Activated T-helper 2 cell treated with anti-CD3 and anti-CD28 coated beads, Interferon-gamma antibody, Interleukin-2, Interleukin-4, amounts not matched to agents 10 μg/mL and 5 μg/mL and 100 μg/mL, durations not matched to agents 14 hours and 24 hours and 36 hours (primary cell): ENCODE data around the gene RER1. TPM values are rescaled to one million over a fixed set of nuclear protein-coding genes. Genes with fewer than 3 reads are reported as not detected.
"Not testable (repeated sequence)": the region's sequence is repeated elsewhere in the genome, so short reads cannot be mapped to it uniquely, and the experiment has no call there.

Experiments used
- DNase-seq: peaks from one replicate; pipeline ENCODE4 v3.0.0; 2021; ENCODE audit warnings: low spot score
- H3K27ac Mint-ChIP-seq: one replicate; pipeline ENCODE4 v1.8.0; 2021; ENCODE audit warnings: mixed read lengths
- H3K27me3 Mint-ChIP-seq: one replicate; pipeline ENCODE4 v1.8.0; 2021; ENCODE audit warnings: low read depth, mixed read lengths
- H3K36me3 Mint-ChIP-seq: one replicate; pipeline ENCODE4 v1.8.0; 2021; ENCODE audit warnings: low read depth, mixed read lengths
- H3K4me1 Mint-ChIP-seq: one replicate; pipeline ENCODE4 v1.8.0; 2021; ENCODE audit warnings: low read depth, mixed read lengths
- H3K4me3 Mint-ChIP-seq: one replicate; pipeline ENCODE4 v1.8.0; 2021; ENCODE audit warnings: low read depth, mild to moderate bottlenecking, moderate library complexity, mixed read lengths
- H3K9me3 Mint-ChIP-seq: one replicate; pipeline ENCODE4 v1.8.0; 2021; ENCODE audit warnings: mixed read lengths
- intact Hi-C: fragments of 100-400 bp; cut with micrococcal nuclease; formaldehyde crosslinking; loops from one replicate; pipeline ENCODE4 v1.15.1; 2023
- total RNA-seq: library from RNA; stranded (reverse); gene quantifications from 2 replicates; pipeline ENCODE4 v1.2.3, GENCODE V29; 2022

Gene RER1
- total RNA-seq, 1 donor from 2014 or later, result 142 TPM

DNA sequence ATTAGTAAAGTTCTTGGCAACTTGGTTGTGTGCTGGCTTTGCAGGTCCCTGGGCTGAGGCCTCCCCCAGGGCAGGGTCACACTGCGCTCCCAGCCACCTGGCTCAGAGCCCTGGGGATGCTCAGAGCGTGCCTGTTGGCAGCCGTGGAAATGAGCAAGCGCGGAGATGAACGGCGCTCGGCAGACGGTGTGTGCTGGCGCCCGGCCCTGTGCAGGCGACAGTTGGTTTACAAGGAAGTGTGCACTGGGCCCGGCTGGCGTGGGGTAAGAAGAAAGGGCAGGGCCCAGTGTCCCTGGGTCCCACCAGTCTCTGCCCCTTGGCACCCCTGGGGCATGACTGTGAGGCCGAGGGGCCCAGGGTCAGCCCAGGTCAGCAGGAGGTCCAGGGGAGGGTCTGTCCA is 46.4 kb downstream of the RER1 start:
- peaks cover 3% of the 10 kb centered on the region for H3K27me3 Mint-ChIP-seq
- H3K4me3 Mint-ChIP-seq, result no peak overlapping the region
- intact Hi-C loops, result no loop called here
- no peaks in the 10 kb centered on the region for H3K9me3 Mint-ChIP-seq
- no peaks in the 10 kb centered on the region for H3K36me3 Mint-ChIP-seq
- no peaks in the 10 kb centered on the region for H3K4me1 Mint-ChIP-seq
- DNase-seq, result no peak
- no peak overlapping the region for H3K27ac Mint-ChIP-seq

DNA sequence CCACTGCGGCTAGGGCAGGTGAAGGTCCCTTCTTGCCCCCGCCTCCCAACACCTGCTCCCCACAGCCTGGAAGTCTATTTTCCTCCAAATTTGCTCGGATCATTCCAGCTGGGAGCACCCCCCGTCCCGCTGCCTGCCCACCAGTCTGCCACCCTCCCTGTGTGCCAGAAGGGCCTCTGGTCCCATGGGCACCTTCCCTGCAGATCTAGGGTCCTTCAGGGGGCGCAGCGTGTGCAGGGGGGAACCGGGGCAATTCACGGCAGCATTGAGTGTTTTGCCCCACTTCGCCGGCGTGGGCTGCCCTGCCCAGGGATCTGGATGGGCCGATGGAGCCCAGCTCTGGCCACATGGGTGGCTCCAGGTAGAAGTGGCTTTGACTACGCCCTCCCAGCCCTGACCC is 47.0 kb downstream of the RER1 start:
- H3K27ac Mint-ChIP-seq, result no peak overlapping the region
- peaks cover 3% of the 10 kb centered on the region for H3K27me3 Mint-ChIP-seq
- no peak for DNase-seq
- H3K4me3 Mint-ChIP-seq, result no peak overlapping the region
- intact Hi-C loops, result no loop called here
- no peaks in the 10 kb centered on the region for H3K9me3 Mint-ChIP-seq
- H3K4me1 Mint-ChIP-seq, result no peaks in the 10 kb centered on the region
- H3K36me3 Mint-ChIP-seq, result no peaks in the 10 kb centered on the region

DNA sequence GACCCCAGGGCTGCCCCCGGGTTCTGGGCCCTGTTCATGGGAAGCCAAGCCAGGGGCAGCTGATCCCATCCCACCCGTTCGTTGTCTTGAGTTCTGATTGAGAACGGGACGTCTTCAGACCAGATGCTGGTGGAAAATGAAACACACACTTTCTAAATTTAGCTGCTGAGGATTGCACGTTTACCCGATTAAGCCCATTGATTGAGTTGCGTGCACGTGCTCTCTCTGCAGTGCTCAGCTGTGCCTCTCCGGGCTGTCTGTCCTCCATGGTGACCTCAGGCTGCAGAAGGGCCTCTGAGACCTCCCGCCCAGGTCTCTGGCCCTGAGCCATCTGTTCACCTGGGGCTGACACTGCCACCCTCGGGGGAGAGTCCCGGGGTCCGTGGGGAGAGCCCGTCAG is 47.7 kb downstream of the RER1 start:
- Mint-ChIP-seq H3K27ac (no peak overlapping the region), H3K36me3 (no peaks in the 10 kb centered on the region), H3K4me3 (no peak overlapping the region), H3K27me3 (peaks cover 3% of the 10 kb centered on the region), H3K4me1 (no peaks in the 10 kb centered on the region), H3K9me3 (no peaks in the 10 kb centered on the region)
- DNase-seq, result no peak
- intact Hi-C loops, result no loop called here

DNA sequence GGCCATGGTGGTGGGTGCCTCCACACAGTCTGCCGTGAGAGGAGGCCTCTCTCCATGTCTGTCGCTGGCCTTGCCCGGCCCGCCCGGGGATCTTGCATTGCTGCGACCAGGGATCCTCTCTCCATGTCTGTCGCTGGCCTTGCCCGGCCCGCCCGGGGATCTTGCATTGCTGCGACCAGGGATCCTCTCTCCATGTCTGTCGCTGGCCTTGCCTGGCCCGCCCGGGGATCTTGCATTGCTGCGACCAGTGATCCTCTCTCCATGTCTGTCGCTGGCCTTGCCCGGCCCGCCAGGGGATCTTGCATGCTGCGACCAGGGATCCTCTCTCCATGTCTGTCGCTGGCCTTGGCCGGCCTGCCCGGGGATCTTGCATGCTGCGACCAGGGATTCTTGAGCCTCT is 48.7 kb downstream of the RER1 start:
- H3K36me3 Mint-ChIP-seq, DNase-seq, H3K27ac Mint-ChIP-seq, H3K4me3 Mint-ChIP-seq, H3K4me1 Mint-ChIP-seq, H3K9me3 Mint-ChIP-seq, intact Hi-C loops, H3K27me3 Mint-ChIP-seq: not testable (repeated sequence)

DNA sequence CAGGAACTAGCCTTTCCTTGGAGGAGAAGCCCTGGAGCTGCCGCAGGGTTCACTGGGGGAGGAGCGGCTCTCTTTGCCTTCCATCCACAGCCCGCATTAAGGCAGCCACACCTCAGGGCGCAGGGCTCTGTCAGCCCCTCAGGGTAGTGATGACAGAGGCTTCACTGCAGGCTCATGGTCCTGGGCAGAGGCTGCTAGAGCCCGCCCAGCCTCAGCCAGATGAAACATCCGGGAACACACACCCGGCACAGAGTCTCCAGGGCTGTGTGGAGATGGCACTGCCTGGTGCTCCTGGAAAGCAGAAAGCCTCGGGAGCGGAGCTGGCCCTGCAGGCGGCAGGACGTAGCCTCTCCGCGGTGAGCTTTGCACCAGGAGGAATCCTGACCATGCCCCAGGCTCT is 50.1 kb downstream of the RER1 start:
- peaks cover 8% of the 10 kb centered on the region for H3K27me3 Mint-ChIP-seq
- H3K27ac Mint-ChIP-seq, result no peak overlapping the region
- H3K4me1 Mint-ChIP-seq, result no peaks in the 10 kb centered on the region
- intact Hi-C loops, result no loop called here
- H3K9me3 Mint-ChIP-seq, result no peaks in the 10 kb centered on the region
- no peak overlapping the region for H3K4me3 Mint-ChIP-seq
- DNase-seq, result no peak
- H3K36me3 Mint-ChIP-seq, result no peaks in the 10 kb centered on the region

DNA sequence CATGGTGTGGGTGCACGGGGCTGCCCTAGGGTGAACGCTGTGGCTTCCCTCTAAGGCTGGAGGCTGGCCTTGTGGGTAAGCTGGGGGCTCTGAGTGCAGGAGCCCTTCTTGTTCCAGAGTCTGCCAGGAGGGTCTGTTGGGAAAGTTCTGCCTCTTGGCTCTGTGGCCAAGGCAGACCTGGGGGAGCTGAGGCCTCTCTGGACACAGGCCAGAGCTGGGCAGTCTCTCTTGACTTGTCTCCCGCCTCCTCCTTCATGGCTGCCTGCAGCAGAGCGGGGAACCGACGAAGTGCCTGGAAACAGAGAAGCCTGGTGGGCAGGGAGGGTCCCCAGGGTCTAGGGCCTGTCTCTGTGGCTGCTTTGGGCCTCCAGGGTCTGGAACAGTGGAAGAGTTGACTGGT is 51.0 kb downstream of the RER1 start:
- Mint-ChIP-seq H3K27me3 (peaks cover 8% of the 10 kb centered on the region), H3K27ac (no peak overlapping the region), H3K4me1 (no peaks in the 10 kb centered on the region), H3K4me3 (no peak overlapping the region), H3K36me3 (no peaks in the 10 kb centered on the region), H3K9me3 (no peaks in the 10 kb centered on the region)
- intact Hi-C loops, result no loop called here
- no peak for DNase-seq

DNA sequence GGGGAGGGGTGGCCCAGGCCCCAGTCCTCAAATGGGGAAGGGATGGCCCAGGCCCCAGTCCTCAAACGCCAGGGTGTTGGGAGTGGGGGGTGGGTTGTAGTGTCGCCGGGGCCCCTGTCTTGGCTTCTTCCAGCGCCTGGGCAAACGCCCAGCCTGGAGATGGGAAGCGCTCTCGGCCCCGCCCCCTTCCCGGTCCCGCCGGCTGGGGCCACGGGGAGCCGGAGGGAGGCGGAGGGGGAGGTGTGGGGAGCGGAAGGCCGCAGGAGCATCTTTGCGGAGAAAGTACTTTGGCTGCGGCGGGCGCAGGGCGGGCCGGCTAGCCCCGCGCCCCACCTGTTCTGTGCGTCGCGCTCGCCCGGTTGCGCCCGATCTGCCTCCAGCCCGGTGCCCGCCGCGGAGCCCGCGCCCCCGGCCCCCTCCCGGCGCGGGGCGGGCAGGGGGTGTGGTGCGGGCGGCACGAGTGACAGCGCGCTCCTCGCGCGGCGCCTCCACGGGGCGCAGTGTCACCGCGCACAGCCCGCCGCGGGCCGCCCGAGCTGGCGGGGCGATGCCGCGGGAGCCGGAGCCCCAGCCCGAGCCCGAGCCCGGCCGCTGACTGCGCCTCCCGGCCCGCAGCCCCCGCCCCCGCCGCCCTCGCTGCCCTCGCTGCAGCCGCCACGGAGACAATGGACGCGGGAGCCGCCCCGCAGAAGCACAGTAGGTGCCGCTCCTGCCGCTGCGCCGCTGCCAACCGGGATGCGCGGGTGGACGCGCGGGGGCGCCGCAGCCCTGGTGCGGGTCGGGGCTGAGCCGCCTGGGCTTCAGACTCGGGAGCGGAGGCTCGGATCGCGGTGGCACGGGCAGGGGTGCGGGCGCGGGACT is 51.9 kb downstream of the RER1 start:
- Mint-ChIP-seq H3K36me3 (no peaks in the 10 kb centered on the region), H3K27me3 (peaks cover 8% of the 10 kb centered on the region), H3K27ac (no peak overlapping the region), H3K4me1 (no peaks in the 10 kb centered on the region), H3K9me3 (no peaks in the 10 kb centered on the region), H3K4me3 (no peak overlapping the region)
- intact Hi-C loops, result no loop called here
- DNase-seq, result no peak

DNA sequence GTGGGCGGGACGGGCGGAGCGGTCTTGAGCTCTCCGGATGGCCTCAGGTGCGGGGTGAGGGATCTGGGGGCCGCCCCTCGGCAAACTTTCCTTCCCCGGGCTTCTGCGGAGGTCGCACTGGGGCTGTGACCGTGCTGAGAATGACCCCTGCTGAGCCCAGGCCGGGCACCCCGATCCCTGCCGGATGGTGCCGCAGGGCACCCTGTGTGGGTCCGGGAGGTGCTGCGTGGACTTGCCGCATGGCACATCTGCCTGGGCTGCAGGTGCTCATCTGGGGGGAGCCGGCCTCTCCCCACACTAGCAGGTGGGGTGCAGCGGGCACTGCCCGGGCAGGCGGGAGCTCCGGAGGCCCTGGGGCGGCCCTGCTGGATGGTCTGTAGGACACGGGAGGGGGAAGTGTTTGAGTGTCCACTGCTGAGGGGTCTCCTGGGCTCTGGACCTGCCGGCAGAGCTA is 52.5 kb downstream of the RER1 start:
- no peak overlapping the region for H3K4me3 Mint-ChIP-seq
- intact Hi-C loops, result no loop called here
- no peaks in the 10 kb centered on the region for H3K9me3 Mint-ChIP-seq
- H3K4me1 Mint-ChIP-seq, result no peaks in the 10 kb centered on the region
- H3K36me3 Mint-ChIP-seq, result no peaks in the 10 kb centered on the region
- no peak overlapping the region for H3K27ac Mint-ChIP-seq
- H3K27me3 Mint-ChIP-seq, result peaks cover 8% of the 10 kb centered on the region
- no peak for DNase-seq

DNA sequence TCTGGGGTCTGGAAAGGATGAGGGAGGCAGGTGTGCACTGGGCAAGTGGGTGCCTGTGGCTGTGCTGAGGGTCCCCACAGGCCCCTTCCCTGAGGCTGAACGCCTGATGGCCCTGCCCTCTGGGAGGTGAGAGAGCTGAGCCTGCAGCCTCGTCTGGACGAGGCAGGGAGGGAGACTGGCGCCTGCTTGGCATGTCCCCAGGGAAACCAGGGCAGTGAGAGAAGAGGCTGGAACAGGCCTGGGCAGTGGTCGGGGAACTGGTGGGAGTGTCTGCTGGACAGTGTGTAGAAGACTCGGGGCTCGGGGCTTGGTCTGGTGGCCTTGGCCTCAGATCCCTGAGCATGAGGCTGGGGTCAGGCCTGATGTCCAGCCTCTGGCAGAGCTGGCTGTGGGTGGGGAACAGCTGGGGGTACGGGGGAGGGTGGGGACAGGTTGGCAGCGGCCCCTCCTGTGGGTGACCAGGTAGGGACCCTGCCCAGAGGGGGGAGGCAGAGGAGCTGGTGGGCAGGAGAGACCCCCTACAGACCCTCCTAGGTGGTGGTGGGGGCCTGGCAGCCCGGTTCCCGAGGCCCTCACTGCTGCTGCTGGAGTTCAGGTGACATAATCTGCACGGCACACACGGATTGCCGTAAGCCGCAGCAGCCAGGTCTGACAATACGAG is 53.7 kb downstream of the RER1 start:
- H3K9me3 Mint-ChIP-seq, result no peaks in the 10 kb centered on the region
- intact Hi-C loops, result no loop called here
- no peak overlapping the region for H3K27ac Mint-ChIP-seq
- no peak for DNase-seq
- no peaks in the 10 kb centered on the region for H3K4me1 Mint-ChIP-seq
- no peak overlapping the region for H3K4me3 Mint-ChIP-seq
- H3K27me3 Mint-ChIP-seq, result peaks cover 8% of the 10 kb centered on the region
- H3K36me3 Mint-ChIP-seq, result no peaks in the 10 kb centered on the region

DNA sequence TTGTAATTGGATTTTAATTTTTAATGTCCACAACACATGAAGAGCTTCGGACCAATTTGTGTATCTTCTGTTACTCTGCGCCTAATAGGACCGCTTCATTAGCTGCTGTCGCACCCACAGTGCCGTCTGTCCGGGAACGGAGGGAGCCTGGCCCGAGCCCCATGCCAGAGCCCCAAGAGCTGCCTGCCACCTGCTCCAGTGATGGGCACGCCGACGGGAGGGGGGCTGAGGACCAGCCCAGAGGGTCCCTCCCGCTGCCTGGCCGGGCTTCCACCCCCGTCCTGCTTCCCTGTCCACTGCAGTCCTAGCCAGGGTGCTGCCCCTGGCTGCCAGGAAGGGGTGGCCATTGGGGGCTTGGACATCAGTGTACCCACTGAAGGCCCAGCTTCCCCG is 54.2 kb downstream of the RER1 start:
- no peak overlapping the region for H3K4me3 Mint-ChIP-seq
- no peak overlapping the region for H3K27ac Mint-ChIP-seq
- H3K4me1 Mint-ChIP-seq, result no peaks in the 10 kb centered on the region
- intact Hi-C loops, result no loop called here
- H3K27me3 Mint-ChIP-seq, result peaks cover 8% of the 10 kb centered on the region
- no peak for DNase-seq
- H3K9me3 Mint-ChIP-seq, result no peaks in the 10 kb centered on the region
- H3K36me3 Mint-ChIP-seq, result no peaks in the 10 kb centered on the region

DNA sequence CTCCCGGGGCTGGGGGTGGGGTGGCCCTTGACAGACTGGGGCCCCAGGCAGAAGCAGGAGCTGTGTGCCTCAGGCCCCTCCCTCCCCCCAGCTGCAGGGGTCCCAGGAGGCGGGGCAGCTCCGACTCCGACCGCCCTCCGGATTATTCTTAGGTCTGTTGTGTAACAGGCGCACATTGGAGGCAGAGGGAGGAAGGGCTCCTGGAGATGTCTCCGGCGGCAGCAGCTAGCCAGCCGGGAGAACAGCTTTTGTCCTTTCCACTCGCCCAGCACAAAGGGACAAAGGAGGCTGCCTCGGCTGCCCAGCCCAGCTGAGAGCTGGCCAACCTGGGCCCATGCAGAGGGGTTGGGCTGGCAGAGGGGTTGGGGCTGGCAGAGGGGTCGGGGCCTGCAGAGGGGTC is 54.8 kb downstream of the RER1 start:
- Mint-ChIP-seq H3K4me3 (no peak overlapping the region), H3K4me1 (no peaks in the 10 kb centered on the region), H3K27ac (no peak overlapping the region), H3K27me3 (peaks cover 8% of the 10 kb centered on the region), H3K9me3 (no peaks in the 10 kb centered on the region), H3K36me3 (no peaks in the 10 kb centered on the region)
- intact Hi-C loops, result no loop called here
- no peak for DNase-seq

DNA sequence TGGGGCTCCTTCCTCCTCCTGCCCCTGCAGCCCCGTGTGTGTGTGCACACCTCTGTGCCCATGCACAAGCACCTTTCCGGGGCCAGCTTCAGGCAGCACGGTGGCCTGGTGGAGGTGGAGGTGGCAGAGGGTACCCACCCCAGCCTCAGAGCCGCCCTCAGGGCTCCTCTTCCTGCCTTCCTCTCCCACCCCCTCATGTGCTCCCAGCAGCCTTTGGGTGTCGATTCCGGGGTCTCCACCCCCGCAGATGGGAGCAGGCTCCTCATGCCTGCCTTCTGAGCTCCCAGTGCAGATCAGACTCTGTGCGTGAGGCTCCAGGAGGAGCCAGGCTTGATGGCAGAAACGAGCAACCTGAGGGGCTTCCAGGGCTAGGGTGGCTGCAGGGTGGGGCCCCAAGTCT is 55.2 kb downstream of the RER1 start:
- Mint-ChIP-seq H3K4me1 (no peaks in the 10 kb centered on the region), H3K27ac (no peak overlapping the region), H3K27me3 (peaks cover 8% of the 10 kb centered on the region), H3K9me3 (no peaks in the 10 kb centered on the region), H3K4me3 (no peak overlapping the region), H3K36me3 (no peaks in the 10 kb centered on the region)
- intact Hi-C loops, result no loop called here
- no peak for DNase-seq

DNA sequence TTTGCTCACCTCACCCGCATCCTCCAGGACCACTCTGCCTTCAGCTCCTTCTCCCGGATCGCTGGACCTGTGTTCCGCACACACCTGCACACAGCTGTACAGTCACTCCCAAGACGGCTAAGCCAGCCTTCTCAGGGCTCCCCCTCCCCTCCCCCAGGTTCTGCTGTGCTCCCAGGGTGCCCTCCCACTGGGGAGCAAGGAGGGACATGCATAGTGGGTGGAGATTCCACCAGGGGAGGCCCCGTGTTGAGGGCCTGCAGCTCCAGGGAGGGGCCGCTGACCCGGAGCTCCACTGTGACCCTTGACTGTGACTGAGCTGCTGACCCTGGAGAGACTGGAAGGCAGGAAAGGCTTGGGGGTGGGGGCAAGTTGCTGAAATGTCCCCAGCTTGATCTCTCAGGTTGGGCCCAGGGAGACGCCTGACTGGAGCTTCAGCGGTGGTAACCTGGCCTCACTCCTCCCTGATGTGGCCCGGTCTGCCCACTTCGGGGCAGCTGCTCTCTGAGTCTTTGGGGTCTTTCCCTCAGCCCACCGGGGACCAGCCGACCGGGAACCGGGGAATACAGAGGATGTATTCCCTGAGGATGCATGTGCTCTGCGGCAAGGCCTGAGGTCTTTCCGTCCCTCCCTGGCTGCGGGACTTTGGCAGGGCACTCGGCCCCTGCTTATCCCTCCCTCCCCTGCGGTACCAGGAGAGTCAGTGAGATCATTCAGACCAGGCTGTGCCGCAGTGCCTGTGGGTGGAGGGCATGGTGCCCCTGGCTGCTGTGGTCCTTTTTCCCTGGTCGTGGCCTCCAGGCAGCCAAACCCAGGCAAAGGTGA is 55.8 kb downstream of the RER1 start:
- Mint-ChIP-seq H3K27ac (no peak overlapping the region), H3K9me3 (no peaks in the 10 kb centered on the region), H3K36me3 (no peaks in the 10 kb centered on the region), H3K27me3 (peaks cover 8% of the 10 kb centered on the region), H3K4me1 (no peaks in the 10 kb centered on the region), H3K4me3 (no peak overlapping the region)
- intact Hi-C loops, result no loop called here
- no peak for DNase-seq
